WTC11 (cell line): ENCODE data around the gene PXN.

Source experiments
- CTCF ChIP-seq: fragments of 200-600 bp; IDR thresholded peaks from 2 replicates; pipeline ENCODE4 v1.8.0; 2022; ENCODE audit warnings: antibody characterized with exemption
- FOXP4 ChIP-seq: sonication (generic); formaldehyde crosslinking; IDR thresholded peaks from 2 replicates; pipeline ENCODE4 v1.8.0; 2022; ENCODE audit warnings: mild to moderate bottlenecking, missing genetic modification reagents
- IRF2 ChIP-seq: sonication (generic); formaldehyde crosslinking; IDR thresholded peaks from 2 replicates; pipeline ENCODE4 v1.8.0; 2022; ENCODE audit warnings: low read depth, missing genetic modification reagents, borderline replicate concordance
- KAT7 ChIP-seq: sonication (generic); formaldehyde crosslinking; IDR thresholded peaks from 2 replicates; pipeline ENCODE4 v1.8.1; 2023; ENCODE audit warnings: missing genetic modification reagents, mild to moderate bottlenecking, borderline replicate concordance
- USF2 ChIP-seq: sonication (generic); formaldehyde crosslinking; IDR thresholded peaks from 2 replicates; pipeline ENCODE4 v1.8.1; 2023; ENCODE audit warnings: mild to moderate bottlenecking, missing genetic modification reagents, moderate library complexity
- TF ChIP-seq, protein P1 (sequence below): sonication (generic); formaldehyde crosslinking; IDR thresholded peaks from 2 replicates; pipeline ENCODE4 v1.8.0; 2022; ENCODE audit warnings: mild to moderate bottlenecking, missing genetic modification reagents

DNA sequence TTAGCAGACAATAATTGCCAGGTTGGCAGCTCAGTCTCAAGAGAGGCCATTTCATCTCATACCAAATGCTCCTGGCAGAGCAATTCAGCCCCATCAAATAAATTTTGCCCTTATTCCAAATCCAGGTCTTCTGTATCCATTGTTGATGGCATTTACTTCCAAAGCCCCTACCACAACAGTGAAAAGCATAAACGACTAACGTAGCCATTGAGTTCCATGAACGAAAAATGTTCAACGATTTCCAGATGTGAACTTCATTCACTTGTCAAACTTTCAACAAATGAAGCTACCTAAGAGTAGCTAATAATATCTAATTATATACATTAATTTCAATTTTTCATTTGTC lies 68.0 kb downstream of the PXN start:
- TF ChIP-seq CTCF: no peak
- no peak for TF ChIP-seq IRF2 (CRISPR knock-in tag)
- TF ChIP-seq, protein P1, sequence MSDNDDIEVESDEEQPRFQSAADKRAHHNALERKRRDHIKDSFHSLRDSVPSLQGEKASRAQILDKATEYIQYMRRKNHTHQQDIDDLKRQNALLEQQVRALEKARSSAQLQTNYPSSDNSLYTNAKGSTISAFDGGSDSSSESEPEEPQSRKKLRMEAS: no peak
- TF ChIP-seq KAT7 (CRISPR knock-in tag): no peak
- TF ChIP-seq USF2: no peak
- TF ChIP-seq FOXP4 (CRISPR knock-in tag): no peak
